RWPE1 (cell line): ENCODE results near the gene DRAP1.

Source experiments
- CTCF ChIA-PET: fragments of 350-600 bp; sonication (Branson Sonifier 250); formaldehyde crosslinking; extraction: SDS; loops from one replicate; lab custom pipeline; 2021; lab: Yijun Ruan, JAX
- POLR2A ChIA-PET: fragments of 400-600 bp; formaldehyde crosslinking; extraction: SDS; loops from one replicate; lab custom pipeline; 2020; ENCODE audit warnings: antibody characterized with exemption; ENCODE audit not compliant: low non-redundant PET; lab: Yijun Ruan, JAX
- DNase-seq: peaks from one replicate; pipeline ENCODE4 v3.0.0; 2012; ENCODE audit warnings: low spot score
- H3K27ac ChIP-seq: fragments of 450-650 bp; 2 replicates; pipeline ENCODE4 v1.5.1; 2017
- CTCF ChIP-seq: fragments of 450-650 bp; conservative IDR thresholded peaks from 2 replicates; pipeline ENCODE4 v1.5.1; 2017; ENCODE audit warnings: low read depth, mild to moderate bottlenecking

The DRAP1 gene

GRCh38 chr11:65931773-65932557, 12.7 kb downstream of the DRAP1 start:
- no peak overlapping the region for H3K27ac ChIP-seq
- no peak for DNase-seq
- TF ChIP-seq CTCF: no peak
- CTCF ChIA-PET: interaction anchor here (1.0 kb wide), 1 partner anchor 90 kb away, joined by 4 read pairs; no protein-coding TSS in a partner anchor
- POLR2A ChIA-PET: no interaction called here

GRCh38 chr11:65932558-65932919, 13.3 kb downstream of the DRAP1 start:
- no peak overlapping the region for H3K27ac ChIP-seq
- no peak for DNase-seq
- ChIA-PET POLR2A (no interaction called here), CTCF (interaction anchor here (0.7 to 1.0 kb wide), 3 partner anchors 90 to 267 kb away, joined by 3 to 4 read pairs (median 3); no protein-coding TSS in a partner anchor)
- no peak for TF ChIP-seq CTCF

GRCh38 chr11:65934014-65934413, 14.8 kb downstream of the DRAP1 start:
- H3K27ac ChIP-seq: no peak overlapping the region
- ChIA-PET CTCF (interaction anchor here (0.6 kb wide), 1 partner anchor 112 kb away, joined by 3 read pairs; no protein-coding TSS in a partner anchor), POLR2A (no interaction called here)
- no peak for DNase-seq
- no peak for TF ChIP-seq CTCF

GRCh38 chr11:65937766-65938165, 18.5 kb downstream of the DRAP1 start:
- ChIA-PET CTCF (no interaction called here), POLR2A (no interaction called here)
- TF ChIP-seq CTCF: no peak
- DNase-seq: no peak
- H3K27ac ChIP-seq: no peak overlapping the region

GRCh38 chr11:65941720-65942310, 22.6 kb downstream of the DRAP1 start:
- no peak for DNase-seq
- H3K27ac ChIP-seq: no peak overlapping the region
- ChIA-PET CTCF (no interaction called here), POLR2A (no interaction called here)
- no peak for TF ChIP-seq CTCF

GRCh38 chr11:65942531-65942930, 23.3 kb downstream of the DRAP1 start:
- no peak for TF ChIP-seq CTCF
- no peak for DNase-seq
- ChIA-PET CTCF (interaction anchor here (0.6 kb wide), 1 partner anchor 38 kb away, joined by 6 read pairs; no protein-coding TSS in a partner anchor), POLR2A (no interaction called here)
- H3K27ac ChIP-seq: no peak overlapping the region
